ENCODE results near the gene CHD1.

The CHD1 gene

DNA sequence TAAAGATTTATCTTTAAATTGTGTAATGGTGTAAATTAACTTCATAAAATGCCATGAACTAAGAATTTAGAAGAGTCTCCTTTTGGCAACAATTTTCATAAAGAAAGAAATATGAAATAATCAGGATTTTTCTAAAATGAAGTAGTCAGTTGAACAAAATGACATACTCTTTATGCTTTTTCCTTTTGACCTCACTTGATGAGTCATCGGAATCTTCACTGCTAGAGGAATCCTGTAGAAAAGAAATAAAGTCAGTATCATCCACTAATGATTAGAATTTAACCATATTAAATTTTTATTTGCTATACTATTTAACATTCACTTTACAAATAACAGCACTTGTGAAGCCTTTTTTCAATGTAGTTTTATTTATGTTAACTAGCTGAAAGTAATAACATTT lies 26.1 kb downstream of the CHD1 start:
- peak; percentile 81 for DNase-seq (ENCODE audit: low read depth)

DNA sequence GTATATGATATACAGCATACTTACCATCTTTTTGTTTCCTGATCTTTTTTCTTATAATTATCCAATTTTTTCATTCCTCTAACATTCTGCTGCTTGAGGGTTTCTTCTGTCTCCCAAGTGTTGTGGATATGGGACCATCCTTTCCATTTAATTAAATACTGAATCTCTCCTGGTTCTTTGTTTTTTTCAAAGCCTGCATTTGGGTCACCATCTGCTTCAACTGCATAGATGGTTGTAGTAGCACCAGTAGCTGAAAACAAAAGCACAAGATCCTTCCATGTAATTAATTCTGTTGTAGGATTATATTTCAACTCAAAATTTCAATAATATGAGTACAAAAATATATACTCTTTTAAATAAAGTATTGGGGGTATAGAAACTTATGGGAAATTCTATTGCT lies 29.4 kb downstream of the CHD1 start:
- no peak for DNase-seq (ENCODE audit: low read depth)

DNA sequence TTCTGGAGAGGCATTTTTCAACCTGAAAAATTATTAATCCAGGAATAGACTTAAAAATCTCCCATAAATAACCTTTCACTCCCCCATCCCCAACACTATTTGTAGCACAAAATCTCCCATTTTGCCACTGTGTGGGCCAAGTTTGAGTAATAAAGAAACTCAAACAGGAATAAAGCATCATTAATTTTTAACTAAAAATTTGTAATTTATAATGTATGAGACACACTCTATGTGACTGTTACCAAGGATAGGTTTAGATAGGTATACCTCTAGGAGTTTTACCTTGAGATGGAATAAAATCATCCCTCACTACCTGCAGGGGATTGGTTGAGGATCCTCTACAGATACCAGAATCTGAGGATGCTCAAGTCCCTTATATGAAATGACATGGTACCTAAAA lies 30.1 kb downstream of the CHD1 start:
- no peak for DNase-seq (ENCODE audit: low read depth)

GRCh38 chr5:98891591-98891990 lies 37.2 kb downstream of the CHD1 start:
- DNase-seq (ENCODE audit: low read depth): no peak

- no peak for DNase-seq (ENCODE audit: low read depth)
Observed at GRCh38 chr5:98880598-98880997, 48.2 kb downstream of the CHD1 start.

- peak; percentile 20 for DNase-seq (ENCODE audit: low read depth)
Observed at GRCh38 chr5:98880151-98880550, 48.7 kb downstream of the CHD1 start.

DNA sequence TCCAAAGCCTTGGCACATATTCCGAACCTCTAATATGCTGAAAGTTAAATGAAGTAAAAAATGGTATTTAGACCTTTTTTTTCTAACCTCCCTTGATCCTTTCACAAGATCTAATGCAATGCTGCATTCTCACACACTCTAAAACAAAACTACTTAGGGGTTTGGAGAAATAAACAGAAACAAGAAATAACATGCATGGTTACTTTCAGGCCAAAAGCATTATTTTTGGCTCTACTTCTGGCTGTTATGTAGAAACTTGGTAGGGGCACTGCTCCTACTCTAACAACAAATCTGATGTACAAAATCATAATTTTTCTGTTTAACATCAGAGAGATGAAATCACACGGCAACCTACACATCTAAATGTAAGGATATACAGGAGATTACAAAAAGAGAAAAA lies 51.2 kb downstream of the CHD1 start:
- no peak for DNase-seq (ENCODE audit: low read depth)

DNA sequence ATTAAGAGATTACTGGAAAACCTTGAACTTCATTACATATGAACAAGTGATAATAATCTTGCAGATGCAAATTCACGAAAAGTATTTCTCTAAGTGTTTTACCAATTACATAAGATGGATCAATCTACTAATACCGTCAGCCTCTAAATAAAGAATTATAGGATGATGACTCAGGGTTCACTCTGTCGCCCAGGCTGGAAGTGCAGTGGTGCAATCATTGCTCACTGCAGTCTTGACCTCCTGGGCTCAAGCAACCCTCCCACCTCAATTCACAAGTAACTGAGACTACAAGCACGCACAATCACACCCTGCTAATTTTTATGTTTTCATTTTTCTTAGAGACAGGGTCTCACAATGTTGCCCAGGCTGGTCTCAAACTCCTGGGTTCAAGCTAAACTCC lies 56.1 kb downstream of the CHD1 start:
- DNase-seq (ENCODE audit: low read depth): peak; percentile 69

DNA sequence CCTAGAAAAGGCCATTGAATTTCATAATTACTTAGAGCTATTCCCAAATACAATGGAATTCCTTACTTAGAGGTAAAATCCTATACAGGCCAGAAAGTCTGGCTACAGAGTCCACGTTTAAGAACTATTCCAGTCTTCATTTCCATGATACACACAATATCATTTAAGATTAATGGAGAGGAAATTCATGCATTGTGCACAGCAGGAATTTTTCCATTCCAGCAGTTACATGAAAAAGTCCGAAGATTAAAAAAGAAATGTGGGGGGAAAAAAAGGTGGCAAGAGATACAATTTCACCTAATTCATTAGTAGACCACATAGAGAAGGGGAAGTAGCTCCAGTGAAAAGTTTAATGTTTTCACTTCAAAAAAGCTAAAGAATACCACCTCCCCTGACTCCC lies 63.1 kb downstream of the CHD1 start:
- DNase-seq (ENCODE audit: low read depth): no peak

- DNase-seq (ENCODE audit: low read depth): no peak
Observed at GRCh38 chr5:98847054-98847453, 81.8 kb downstream of the CHD1 start.

GRCh38 chr5:98846520-98846919 lies 82.3 kb downstream of the CHD1 start:
- DNase-seq (ENCODE audit: low read depth): no peak

DNA sequence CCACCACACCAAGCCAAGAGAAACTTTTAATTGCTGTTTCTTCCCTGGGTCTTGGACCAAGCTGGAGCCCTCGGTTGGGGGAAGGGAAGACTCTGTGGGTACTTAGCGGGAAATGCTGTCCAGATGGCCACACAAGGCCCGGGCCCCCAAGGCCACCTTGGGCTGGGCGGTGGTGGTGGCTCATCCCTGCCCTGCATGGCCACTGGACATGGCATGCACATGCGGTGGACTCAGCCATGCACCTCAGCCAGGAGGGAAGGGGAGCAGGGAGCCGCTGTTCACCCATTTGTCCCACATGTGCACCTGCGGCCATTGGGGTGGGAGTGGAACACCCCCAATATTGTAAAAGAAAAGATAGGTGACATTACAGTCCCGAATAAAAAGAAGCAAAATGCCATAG lies 82.9 kb downstream of the CHD1 start:
- DNase-seq (ENCODE audit: low read depth): no peak

DNA sequence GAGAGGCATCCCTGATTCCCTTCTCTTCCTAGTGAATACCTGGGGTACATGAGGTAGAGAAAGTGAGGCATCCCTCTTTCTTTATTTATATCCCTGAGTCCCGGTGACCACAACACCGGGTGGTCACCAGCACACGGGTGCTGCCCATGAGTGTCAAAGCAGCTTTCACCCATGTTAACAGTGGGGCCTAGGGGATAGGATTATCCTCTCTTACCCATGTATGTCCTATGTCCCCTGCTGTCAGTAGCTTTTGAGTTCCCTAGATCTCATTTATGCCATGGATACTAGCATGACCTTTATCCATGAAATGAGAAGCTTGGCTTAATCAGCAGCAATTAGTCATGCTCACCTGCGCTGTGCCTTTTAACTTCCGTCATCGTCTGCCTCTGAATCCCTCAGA lies 83.9 kb downstream of the CHD1 start:
- no peak for DNase-seq (ENCODE audit: low read depth)

DNA sequence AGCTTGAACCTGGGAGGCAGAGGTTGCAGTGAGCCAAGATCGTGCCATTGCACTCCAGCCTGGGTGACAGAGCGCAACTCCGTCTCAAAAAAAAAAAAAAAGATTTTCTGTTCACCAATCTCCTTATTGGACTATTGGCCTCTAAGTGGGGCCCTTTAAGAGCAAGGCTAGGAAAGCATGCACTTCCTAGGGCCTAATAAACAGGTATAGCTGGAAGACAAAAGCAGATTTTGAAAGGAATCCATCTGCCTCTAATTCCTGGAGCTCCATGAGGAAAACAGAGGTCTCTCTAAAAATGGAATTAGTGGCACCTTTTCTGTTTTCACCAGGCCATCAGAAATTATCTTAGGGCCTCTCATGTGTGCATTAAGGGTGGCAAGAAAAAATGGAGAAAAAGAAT lies 85.3 kb downstream of the CHD1 start:
- no peak for DNase-seq (ENCODE audit: low read depth)

DNA sequence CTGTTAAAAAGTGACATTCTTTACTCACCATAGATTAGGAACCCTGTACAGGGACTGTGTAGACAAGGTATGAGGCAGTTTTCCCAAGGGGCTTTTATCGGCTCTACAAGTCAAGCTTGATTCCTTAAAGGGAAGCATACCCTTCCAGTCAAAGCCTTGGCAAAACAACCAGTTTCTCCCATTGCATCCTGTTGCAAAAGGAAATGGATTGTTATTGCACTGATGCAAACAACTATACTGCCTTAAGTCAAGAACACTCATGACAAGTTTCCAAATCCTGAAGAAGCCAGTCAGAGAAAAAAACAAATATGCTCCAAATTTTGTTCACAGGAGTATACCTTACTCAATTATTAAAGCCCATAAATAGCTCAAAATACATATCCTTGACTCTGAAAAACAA lies 87.9 kb downstream of the CHD1 start:
- DNase-seq (ENCODE audit: low read depth): no peak

DNA sequence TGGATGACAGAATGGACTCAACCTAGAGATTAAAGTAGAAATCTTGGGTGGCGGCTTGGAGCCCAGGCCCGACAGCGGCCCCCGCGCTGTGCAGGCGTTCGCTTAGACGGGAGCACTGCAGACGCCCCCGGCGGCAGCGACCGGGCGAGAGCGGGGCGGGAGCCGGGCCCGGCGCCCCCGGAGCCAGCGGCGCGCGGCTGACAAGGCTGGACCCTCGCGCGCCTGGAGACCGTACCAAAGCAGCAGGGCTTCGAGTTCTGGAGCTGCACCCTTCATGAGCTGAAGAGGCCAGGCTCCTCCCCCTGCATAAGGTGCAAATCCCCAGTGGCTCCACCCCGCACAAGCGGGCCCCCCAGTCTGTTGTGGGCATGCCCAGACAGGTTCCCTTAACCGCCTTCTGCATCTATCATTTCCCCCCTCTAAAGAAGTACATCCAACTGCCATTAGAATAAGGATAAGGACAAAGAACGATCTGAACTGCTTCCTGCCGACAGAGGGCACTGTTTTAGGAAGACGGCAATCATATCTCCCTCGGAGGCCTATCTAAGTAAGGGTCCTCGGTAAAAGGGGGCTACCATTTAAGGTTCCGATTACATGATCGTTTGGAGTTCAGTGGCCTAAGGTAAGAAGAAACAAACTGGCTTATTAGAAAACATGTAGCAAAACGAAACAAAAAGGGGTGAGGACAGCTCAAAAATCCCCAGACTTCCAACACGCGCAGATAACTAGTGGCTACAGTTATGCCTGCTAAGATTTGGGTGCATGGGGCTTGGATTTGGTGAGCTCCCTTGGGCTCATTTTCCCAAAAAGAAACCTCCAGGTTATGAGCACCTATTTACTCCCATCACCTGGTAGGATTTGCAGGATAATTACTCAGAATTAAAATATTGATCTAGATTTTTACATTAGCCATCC lies 89.1 kb downstream of the CHD1 start:
- DNase-seq (ENCODE audit: low read depth): peak; percentile 38

- DNase-seq (ENCODE audit: low read depth): no peak
Observed at GRCh38 chr5:98836175-98836574, 92.6 kb downstream of the CHD1 start.

DNA sequence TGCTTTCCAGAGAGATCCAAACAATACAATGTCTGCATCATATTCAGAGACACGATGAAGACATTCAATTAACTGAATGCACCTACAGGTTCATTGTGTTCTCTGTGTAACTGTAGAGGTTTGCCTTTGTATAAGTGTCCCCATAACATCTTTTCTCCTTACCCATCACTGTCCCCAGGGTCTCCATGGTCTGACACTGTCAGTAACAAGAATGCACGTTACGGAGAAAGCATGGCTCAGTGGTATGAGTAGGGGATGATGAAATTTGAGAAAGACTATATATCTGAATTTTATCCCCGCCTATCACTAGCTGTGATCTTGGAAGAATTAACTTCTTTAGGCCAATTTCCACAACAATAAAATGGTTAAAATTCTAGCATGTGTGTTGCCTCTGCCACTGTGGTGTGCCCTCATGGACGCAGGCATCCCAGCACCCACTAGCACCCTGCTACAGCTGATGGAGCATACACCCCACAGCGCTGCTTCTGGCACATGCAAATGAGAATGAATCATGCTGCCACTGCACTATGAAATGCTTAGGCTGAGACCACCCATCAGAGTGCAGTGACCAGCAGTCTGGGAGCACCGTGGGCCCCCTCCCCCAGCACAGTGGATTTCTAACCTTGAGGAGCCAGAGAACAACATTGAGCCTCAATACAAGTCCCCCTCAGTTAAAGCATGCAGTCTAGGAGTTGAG lies 101.1 kb downstream of the CHD1 start:
- DNase-seq (ENCODE audit: low read depth): no peak

DNA sequence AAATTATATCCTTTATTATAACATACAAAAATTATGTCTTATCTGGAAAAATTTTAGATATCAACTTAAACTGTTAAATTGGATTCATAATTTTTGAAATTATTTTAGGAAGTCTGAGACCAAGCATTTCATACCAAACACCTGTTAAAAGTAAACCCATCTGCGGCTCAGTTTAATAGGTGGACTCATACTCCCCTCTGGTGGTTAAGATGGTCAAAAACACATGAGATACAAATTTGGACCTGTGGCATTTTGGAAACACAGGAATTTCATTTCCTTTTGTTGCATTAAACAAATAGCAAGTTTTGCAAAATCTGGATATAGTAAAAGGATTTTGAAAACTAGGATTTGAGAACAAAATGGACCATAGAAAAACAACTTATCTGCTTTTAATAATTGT lies 101.6 kb downstream of the CHD1 start:
- DNase-seq (ENCODE audit: low read depth): peak; percentile 68

GRCh38 chr5:98825582-98826375 lies 103.0 kb downstream of the CHD1 start:
- no peak for DNase-seq (ENCODE audit: low read depth)

GRCh38 chr5:98816582-98817222 lies 112.1 kb downstream of the CHD1 start:
- no peak for DNase-seq (ENCODE audit: low read depth)

- peak; percentile 58 for DNase-seq (ENCODE audit: low read depth)
Observed at GRCh38 chr5:98813755-98814154, 115.1 kb downstream of the CHD1 start.

Measured in ELR (cell line).